HG02678 (cell line): ENCODE measurements around the gene PARVA.

Experiments
- ATAC-seq: cut with Tn5 transposase; IDR thresholded peaks from one replicate; pipeline ENCODE4 v1.9.1; 2021; ENCODE audit warnings: mild to moderate bottlenecking, moderate library complexity; ENCODE audit not compliant: unreplicated experiment

PARVA gene

GRCh38 chr11:12375720-12376119, 1.7 kb upstream of the PARVA start:
- ATAC-seq, result no peak

GRCh38 chr11:12376259-12377081, 901 bp upstream of the PARVA start:
- no peak for ATAC-seq

GRCh38 chr11:12377824-12378593, 638 bp downstream of the PARVA start:
- ATAC-seq, result no peak

- ATAC-seq, result no peak
These were observed 3.4 kb downstream of the PARVA start for GRCh38 chr11:12380565-12381325.

GRCh38 chr11:12381875-12382274, 4.5 kb downstream of the PARVA start:
- ATAC-seq, result no peak

GRCh38 chr11:12382451-12382850, 5.1 kb downstream of the PARVA start:
- no peak for ATAC-seq

- no peak for ATAC-seq
These were observed 8.9 kb downstream of the PARVA start for GRCh38 chr11:12386309-12386708.

- no peak for ATAC-seq
These were observed 9.4 kb downstream of the PARVA start for GRCh38 chr11:12386745-12387144.

- ATAC-seq, result no peak
These were observed 10.8 kb downstream of the PARVA start for GRCh38 chr11:12388173-12388572.

GRCh38 chr11:12388939-12389670, 11.7 kb downstream of the PARVA start:
- no peak for ATAC-seq

GRCh38 chr11:12389676-12390657, 12.6 kb downstream of the PARVA start:
- ATAC-seq, result no peak

- ATAC-seq, result no peak
These were observed 13.3 kb downstream of the PARVA start for GRCh38 chr11:12390687-12391110.

- no peak for ATAC-seq
These were observed 15.3 kb downstream of the PARVA start for GRCh38 chr11:12392672-12393071.

- no peak for ATAC-seq
These were observed 16.3 kb downstream of the PARVA start for GRCh38 chr11:12393691-12394090.

GRCh38 chr11:12394601-12395000, 17.2 kb downstream of the PARVA start:
- ATAC-seq, result no peak

GRCh38 chr11:12395333-12395732, 18.0 kb downstream of the PARVA start:
- ATAC-seq, result no peak

- ATAC-seq, result no peak
These were observed 20.6 kb downstream of the PARVA start for GRCh38 chr11:12397931-12398334.

- ATAC-seq, result no peak
These were observed 22.0 kb downstream of the PARVA start for GRCh38 chr11:12399355-12399754.

GRCh38 chr11:12402025-12402424, 24.7 kb downstream of the PARVA start:
- no peak for ATAC-seq
